Loucy (cell line): ENCODE measurements around the gene CLSTN3.

ENCODE experiments used
- H2AFZ ChIP-seq: fragments of 200-600 bp; sonication (generic); 2 replicates; pipeline ENCODE4 v1.6.0; 2016; ENCODE audit warnings: antibody characterized with exemption, mild to moderate bottlenecking, low read length, moderate library complexity
- H3F3A ChIP-seq: fragments of 200-600 bp; 2 replicates; pipeline ENCODE4 v1.6.0; 2016; ENCODE audit warnings: antibody characterized with exemption, low read depth, mild to moderate bottlenecking
- H3K27me3 ChIP-seq: fragments of 200-600 bp; sonication (generic); 2 replicates; pipeline ENCODE4 v1.6.1; 2014; ENCODE audit warnings: low read length, mild to moderate bottlenecking; ENCODE audit not compliant: insufficient read depth, poor library complexity, severe bottlenecking
- H3K36me3 ChIP-seq: fragments of 200-600 bp; sonication (generic); 2 replicates; pipeline ENCODE4 v1.6.1; 2016; ENCODE audit warnings: low read length; ENCODE audit not compliant: insufficient read depth
- H3K4me1 ChIP-seq: fragments of 200-600 bp; sonication (generic); 2 replicates; pipeline ENCODE4 v1.5.1; 2014; ENCODE audit warnings: low read length, mild to moderate bottlenecking; ENCODE audit not compliant: insufficient read depth, poor library complexity, severe bottlenecking
- H3K4me2 ChIP-seq: fragments of 200-600 bp; sonication (generic); 2 replicates; pipeline ENCODE4 v1.6.0; 2014; ENCODE audit warnings: antibody characterized with exemption, low read length, low read depth, mild to moderate bottlenecking; ENCODE audit not compliant: poor library complexity, severe bottlenecking
- H3K4me3 ChIP-seq: fragments of 200-600 bp; sonication (generic); 2 replicates; pipeline ENCODE4 v1.5.1; 2014; ENCODE audit warnings: low read length, mild to moderate bottlenecking, mixed read lengths; ENCODE audit not compliant: poor library complexity, severe bottlenecking
- H3K79me2 ChIP-seq: fragments of 200-600 bp; sonication (generic); 2 replicates; pipeline ENCODE4 v1.6.1; 2014; ENCODE audit warnings: low read length; ENCODE audit not compliant: insufficient read depth
- H3K9ac ChIP-seq: fragments of 200-600 bp; sonication (generic); 2 replicates; pipeline ENCODE4 v1.6.0; 2014; ENCODE audit warnings: mild to moderate bottlenecking, low read depth, low read length, moderate library complexity; ENCODE audit not compliant: poor library complexity, severe bottlenecking
- H3K9me2 ChIP-seq: fragments of 200-600 bp; sonication (generic); replicated peaks from 2 replicates; pipeline ENCODE4 v1.6.1; 2016; ENCODE audit warnings: low read depth, low read length, mixed read lengths
- H3K9me3 ChIP-seq: fragments of 200-600 bp; sonication (generic); 2 replicates; pipeline ENCODE4 v1.6.1; 2014; ENCODE audit warnings: mild to moderate bottlenecking, antibody characterized with exemption, low read length, low read depth; ENCODE audit not compliant: insufficient read depth
- H4K20me1 ChIP-seq: fragments of 200-600 bp; sonication (generic); 2 replicates; pipeline ENCODE4 v1.6.0; 2014; ENCODE audit warnings: antibody characterized with exemption, low read length, mild to moderate bottlenecking; ENCODE audit not compliant: insufficient read depth, poor library complexity, severe bottlenecking
- EZH2phosphoT487 ChIP-seq: fragments of 200-600 bp; IDR thresholded peaks from 2 replicates; pipeline ENCODE4 v1.6.1; 2018; ENCODE audit warnings: antibody characterized with exemption, mild to moderate bottlenecking, moderate library complexity, borderline replicate concordance
- TF ChIP-seq, protein P1 (sequence below): fragments of 200-600 bp; sonication (generic); conservative IDR thresholded peaks from 2 replicates; pipeline ENCODE4 v1.5.1; 2014; ENCODE audit warnings: mild to moderate bottlenecking, antibody characterized with exemption, low read length

CLSTN3 gene

DNA sequence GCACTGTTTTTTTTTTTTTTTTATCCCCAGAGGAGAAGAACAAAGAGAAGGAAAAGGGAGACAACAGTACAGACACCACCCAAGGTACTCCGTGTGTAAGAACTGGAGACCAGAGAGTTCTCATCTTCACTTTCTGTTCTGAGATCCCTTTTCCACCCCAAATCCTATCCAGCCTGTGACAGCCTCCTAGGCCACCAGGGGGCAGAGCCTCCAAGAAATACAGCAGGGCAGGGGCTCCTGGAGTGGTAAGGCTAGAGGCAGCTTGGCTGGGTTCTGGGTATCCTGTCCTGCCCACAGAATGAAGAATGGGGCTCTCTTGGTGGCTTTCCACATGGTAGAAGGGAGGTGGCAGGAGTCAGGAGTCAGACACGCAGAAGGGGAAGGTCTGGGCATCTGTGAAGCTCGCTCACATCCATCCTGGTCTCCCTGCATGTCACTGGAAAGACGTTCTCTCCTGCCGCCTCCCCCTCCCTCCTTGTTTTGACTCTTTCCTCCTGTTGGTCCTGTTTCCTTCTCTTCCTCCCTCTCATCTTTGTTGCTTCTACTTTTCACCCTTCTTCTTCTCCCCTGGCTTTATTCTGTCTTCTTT is 12.0 kb downstream of the CLSTN3 start:
- Histone ChIP-seq H3K79me2 (no peaks in the 10 kb centered on the region), H3K36me3 (peaks cover 64% of the 10 kb centered on the region; the same call in 1 of the 2 replicates), H2AFZ (no peak overlapping the region), H3F3A (no peaks in the 10 kb centered on the region), H4K20me1 (no peaks in the 10 kb centered on the region), H3K9me2 (no peaks in the 10 kb centered on the region), H3K4me3 (no peak overlapping the region), H3K4me2 (no peak overlapping the region), H3K4me1 (no peaks in the 10 kb centered on the region), H3K9ac (no peak overlapping the region), H3K27me3 (no peaks in the 10 kb centered on the region), H3K9me3 (no peaks in the 10 kb centered on the region)
- TF ChIP-seq, protein P1, sequence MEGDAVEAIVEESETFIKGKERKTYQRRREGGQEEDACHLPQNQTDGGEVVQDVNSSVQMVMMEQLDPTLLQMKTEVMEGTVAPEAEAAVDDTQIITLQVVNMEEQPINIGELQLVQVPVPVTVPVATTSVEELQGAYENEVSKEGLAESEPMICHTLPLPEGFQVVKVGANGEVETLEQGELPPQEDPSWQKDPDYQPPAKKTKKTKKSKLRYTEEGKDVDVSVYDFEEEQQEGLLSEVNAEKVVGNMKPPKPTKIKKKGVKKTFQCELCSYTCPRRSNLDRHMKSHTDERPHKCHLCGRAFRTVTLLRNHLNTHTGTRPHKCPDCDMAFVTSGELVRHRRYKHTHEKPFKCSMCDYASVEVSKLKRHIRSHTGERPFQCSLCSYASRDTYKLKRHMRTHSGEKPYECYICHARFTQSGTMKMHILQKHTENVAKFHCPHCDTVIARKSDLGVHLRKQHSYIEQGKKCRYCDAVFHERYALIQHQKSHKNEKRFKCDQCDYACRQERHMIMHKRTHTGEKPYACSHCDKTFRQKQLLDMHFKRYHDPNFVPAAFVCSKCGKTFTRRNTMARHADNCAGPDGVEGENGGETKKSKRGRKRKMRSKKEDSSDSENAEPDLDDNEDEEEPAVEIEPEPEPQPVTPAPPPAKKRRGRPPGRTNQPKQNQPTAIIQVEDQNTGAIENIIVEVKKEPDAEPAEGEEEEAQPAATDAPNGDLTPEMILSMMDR, result peak; percentile 88
- TF ChIP-seq EZH2phosphoT487, result no peak

DNA sequence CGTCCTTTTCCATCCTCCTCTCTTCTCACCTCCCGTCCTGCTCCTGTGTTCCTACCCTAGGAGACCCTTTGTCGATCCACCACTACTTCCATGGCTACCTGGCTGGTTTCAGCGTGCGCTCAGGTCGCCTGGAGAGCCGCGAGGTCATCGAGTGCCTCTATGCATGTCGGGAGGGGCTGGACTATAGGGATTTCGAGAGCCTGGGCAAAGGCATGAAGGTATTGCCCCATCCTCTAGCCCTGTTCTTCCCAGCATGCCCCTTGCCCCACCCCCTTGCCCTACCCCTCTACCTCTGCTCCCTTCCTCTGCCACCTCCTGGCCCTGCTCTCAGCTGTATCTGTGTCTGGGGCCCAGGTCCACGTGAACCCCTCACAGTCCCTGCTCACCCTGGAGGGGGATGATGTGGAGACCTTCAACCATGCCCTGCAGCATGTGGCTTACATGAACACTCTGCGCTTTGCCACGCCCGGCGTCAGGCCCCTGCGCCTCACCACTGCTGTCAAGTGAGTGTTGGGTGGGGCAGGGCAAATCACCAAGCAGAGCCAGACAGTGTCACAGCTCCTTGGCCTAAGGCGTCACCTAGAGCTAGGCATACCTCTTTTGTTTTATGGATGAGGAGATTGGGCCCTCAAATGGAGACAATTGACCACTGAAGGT is 12.8 kb downstream of the CLSTN3 start:
- Histone ChIP-seq H3K79me2 (no peaks in the 10 kb centered on the region), H3K9me2 (no peaks in the 10 kb centered on the region), H4K20me1 (no peaks in the 10 kb centered on the region), H3K9ac (no peak overlapping the region), H2AFZ (no peak overlapping the region), H3K4me1 (no peaks in the 10 kb centered on the region), H3F3A (no peaks in the 10 kb centered on the region), H3K4me3 (no peak overlapping the region), H3K4me2 (no peak overlapping the region), H3K9me3 (no peaks in the 10 kb centered on the region), H3K27me3 (no peaks in the 10 kb centered on the region), H3K36me3 (peaks cover 57% of the 10 kb centered on the region; the same call in 1 of the 2 replicates)
- TF ChIP-seq EZH2phosphoT487, result no peak
- TF ChIP-seq, protein P1, result no peak

DNA sequence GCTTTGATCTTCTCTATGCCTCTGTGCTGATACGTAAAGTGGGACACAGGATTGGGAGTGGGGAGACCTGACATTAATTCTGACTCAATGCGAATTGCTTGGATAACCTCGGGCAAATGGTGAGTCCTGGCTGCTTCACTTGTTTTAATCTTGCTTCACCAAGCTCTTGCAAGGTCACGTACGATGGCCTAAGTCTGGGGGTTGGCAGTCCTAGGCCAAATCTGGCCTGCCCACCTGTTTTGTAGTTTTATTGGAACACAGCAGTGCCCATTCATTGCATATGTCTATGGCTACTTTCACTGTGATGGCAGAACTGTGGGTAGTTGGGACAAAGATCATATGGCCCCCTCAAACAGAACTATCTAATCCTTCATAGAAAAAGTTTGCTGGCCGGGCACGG is 13.4 kb downstream of the CLSTN3 start:
- H3K4me2 ChIP-seq, result no peak overlapping the region
- H3K9me2 ChIP-seq, result no peaks in the 10 kb centered on the region
- H3K4me1 ChIP-seq, result no peaks in the 10 kb centered on the region
- peaks cover 55% of the 10 kb centered on the region; the same call in 1 of the 2 replicates for H3K36me3 ChIP-seq
- no peaks in the 10 kb centered on the region for H3K27me3 ChIP-seq
- H3F3A ChIP-seq, result no peaks in the 10 kb centered on the region
- no peaks in the 10 kb centered on the region for H3K79me2 ChIP-seq
- no peak for TF ChIP-seq EZH2phosphoT487
- TF ChIP-seq, protein P1, result no peak
- H3K4me3 ChIP-seq, result no peak overlapping the region
- H4K20me1 ChIP-seq, result no peaks in the 10 kb centered on the region
- no peak overlapping the region for H2AFZ ChIP-seq
- H3K9me3 ChIP-seq, result no peaks in the 10 kb centered on the region
- no peak overlapping the region for H3K9ac ChIP-seq
